K562 (cell line): ENCODE measurements around the gene RAD23B. TPM values are rescaled to one million over a fixed set of nuclear protein-coding genes. Genes with fewer than 3 reads are reported as not detected.

Experiments
- ATF7 ChIP-seq: fragments of 450-650 bp; IDR thresholded peaks from 2 replicates; pipeline ENCODE4 v1.7.1; 2014; ENCODE audit warnings: mild to moderate bottlenecking, moderate library complexity
- CC2D1A ChIP-seq: fragments of 450-650 bp; IDR thresholded peaks from 2 replicates; pipeline ENCODE4 v1.6.1; 2017; ENCODE audit warnings: mild to moderate bottlenecking
- CLOCK ChIP-seq: fragments of 250-450 bp; sonication (Bioruptor Pico); IDR thresholded peaks from 2 replicates; pipeline ENCODE4 v1.4.0; 2020; ENCODE audit warnings: mild to moderate bottlenecking, moderate library complexity, borderline replicate concordance
- CXXC5 ChIP-seq: fragments of 250-450 bp; sonication (Bioruptor Pico); IDR thresholded peaks from 2 replicates; pipeline ENCODE4 v1.8.0; 2022; ENCODE audit warnings: inconsistent platforms, mild to moderate bottlenecking, moderate library complexity
- FOXA1 ChIP-seq: fragments of 450-650 bp; IDR thresholded peaks from 2 replicates; pipeline ENCODE4 v1.6.1; 2016; ENCODE audit warnings: mild to moderate bottlenecking, borderline replicate concordance
- FOXM1 ChIP-seq, 2 experiments: fragments of 450-650 bp in 1 of 2; sonication (generic) in 1 of 2; formaldehyde crosslinking in 1 of 2; IDR thresholded peaks; 2 replicates each; pipeline versions ENCODE4 v1.6.1 to v1.9.0; 2017 to 2022; ENCODE audit warnings: low read depth in 2 of 2, mild to moderate bottlenecking in 2 of 2, missing genetic modification reagents in 1 of 2, moderate library complexity in 1 of 2
- GABPA ChIP-seq: fragments of 200-800 bp; sonication (Bioruptor generic); conservative IDR thresholded peaks from 2 replicates; pipeline ENCODE4 v1.6.1; 2016; ENCODE audit warnings: low read depth, missing genetic modification characterization, missing compliant biosample characterization
- HDAC8 ChIP-seq: fragments of 450-650 bp; IDR thresholded peaks from 2 replicates; pipeline ENCODE4 v1.6.1; 2016; ENCODE audit warnings: mild to moderate bottlenecking, missing genetic modification characterization, moderate library complexity, missing compliant biosample characterization
- KAT7 ChIP-seq: sonication (generic); formaldehyde crosslinking; IDR thresholded peaks from 2 replicates; pipeline ENCODE4 v1.8.0; 2022; ENCODE audit warnings: missing genetic modification reagents, mild to moderate bottlenecking, borderline replicate concordance
- KLF10 ChIP-seq: fragments of 250-450 bp; sonication (Bioruptor Pico); IDR thresholded peaks from 2 replicates; pipeline ENCODE4 v1.6.1; 2021; ENCODE audit warnings: matching md5 sums
- MED1 ChIP-seq: sonication (generic); formaldehyde crosslinking; IDR thresholded peaks from 2 replicates; pipeline ENCODE4 v1.8.1; 2023; ENCODE audit warnings: missing genetic modification reagents, borderline replicate concordance
- NKRF ChIP-seq: fragments of 450-650 bp; IDR thresholded peaks from 2 replicates; pipeline ENCODE4 v1.6.1; 2016; ENCODE audit warnings: borderline replicate concordance
- SMARCA5 ChIP-seq: fragments of 450-650 bp; IDR thresholded peaks from 2 replicates; pipeline ENCODE4 v1.6.1; 2016
- SP2 ChIP-seq: IDR thresholded peaks from 2 replicates; pipeline ENCODE4 v1.6.1; 2011; ENCODE audit warnings: mild to moderate bottlenecking, low read depth, low read length, moderate library complexity; ENCODE audit not compliant: poor library complexity, severe bottlenecking; ENCODE audit errors: extremely low read depth
- SPI1 ChIP-seq: IDR thresholded peaks from 2 replicates; pipeline ENCODE4 v1.6.1; 2011; ENCODE audit warnings: low read depth, low read length, control low read depth, borderline replicate concordance
- TRIM24 ChIP-seq, 2 experiments: fragments of 450-650 bp; IDR thresholded peaks; 2 replicates each; pipeline ENCODE4 v1.6.1; 2016
- ZFP30 ChIP-seq: fragments of 250-450 bp; sonication (Bioruptor Pico); IDR thresholded peaks from 2 replicates; pipeline ENCODE4 v1.8.0; 2022; ENCODE audit warnings: moderate library complexity, mild to moderate bottlenecking, inconsistent platforms, borderline replicate concordance
- ZNF140 ChIP-seq: fragments of 250-450 bp; sonication (Bioruptor Pico); IDR thresholded peaks from 2 replicates; pipeline ENCODE4 v1.8.0; 2021; ENCODE audit warnings: moderate library complexity, mild to moderate bottlenecking, inconsistent platforms
- ZNF311 ChIP-seq: fragments of 250-450 bp; sonication (Bioruptor Pico); IDR thresholded peaks from 2 replicates; pipeline ENCODE4 v1.4.0; 2020; ENCODE audit warnings: mild to moderate bottlenecking, moderate library complexity
- ZNF408 ChIP-seq: fragments of 250-450 bp; sonication (Bioruptor Pico); IDR thresholded peaks from 2 replicates; pipeline ENCODE4 v1.4.0; 2020; ENCODE audit warnings: low read depth, mild to moderate bottlenecking, moderate library complexity
- polyA plus RNA-seq, 8 experiments: library from polyadenylated mRNA; depleted of rRNA in 4 of 8; stranded (reverse) in 5 of 8; unstranded in 3 of 8; fragments of >200 nt; fragmentation: Nextera tagmentation in 2 of 8; fragmentation: Illumina TruSeq in 1 of 8; extraction: Ambion mirVana in 2 of 8; extraction: Trizol in 1 of 8; gene quantifications; 2 replicates each; pipeline versions ENCODE4 v1.2.1 to v1.2.3, GENCODE V29; 2011 to 2014; ENCODE audit warnings: inconsistent platforms in 1 of 8, missing spikeins in 1 of 8
- total RNA-seq, 7 experiments: library from RNA; depleted of rRNA in 6 of 7; stranded (reverse); fragments of >200 nt in 6 of 7; fragmentation: Illumina TruSeq in 2 of 7; extraction: Trizol in 2 of 7; gene quantifications; 2 replicates each; pipeline versions ENCODE4 v1.2.1 to v1.2.3, GENCODE V29; 2011 to 2021; ENCODE audit warnings: low replicate concordance in 1 of 7

Gene RAD23B
- total and polyA plus RNA-seq, 9 of the 15 experiments (the other 6 are each of a cell fraction or from before 2014, with no cell fraction given), result 14.5 to 184 (median 114) TPM

GRCh38 chr9:107282759-107283622, at the start of gene RAD23B (continued):
- TF ChIP-seq CLOCK (CRISPR knock-in tag) (no peak), KLF10 (CRISPR knock-in tag) (no peak), SP2 (no peak), ATF7 (peak; percentile 91), ZNF311 (CRISPR knock-in tag) (no peak), SMARCA5 (no peak), KAT7 (CRISPR knock-in tag) (peak; percentile 86; the same call in 1 of the 2 replicates), GABPA (tag) (no peak), ZFP30 (CRISPR knock-in tag) (no peak), ZNF140 (CRISPR knock-in tag) (no peak), HDAC8 (no peak), ZNF408 (CRISPR knock-in tag) (no peak), TRIM24 (IDR thresholded peaks at IDR 0.05) (peak; percentile 33 to 70; a peak in 3 of 4 replicates), FOXM1 (IDR thresholded peaks at IDR 0.05; ENCODE audit: low read depth) (no peak), FOXM1 (CRISPR knock-in tag; IDR thresholded peaks at IDR 0.05; ENCODE audit: low read depth) (no peak), FOXA1 (no peak), MED1 (CRISPR knock-in tag) (no peak), NKRF (no peak), CC2D1A (no peak), SPI1 (peak; percentile 45; the same call in 1 of the 2 replicates), CXXC5 (CRISPR knock-in tag) (peak; percentile 83)
